ENCODE data around the gene OPHN1. TPM values are rescaled to one million over a fixed set of nuclear protein-coding genes. Genes with fewer than 3 reads are reported as not detected.

Gene OPHN1
- total and polyA plus RNA-seq, 12 donors = 2.1 to 7.1 (median 5.2) TPM

DNA sequence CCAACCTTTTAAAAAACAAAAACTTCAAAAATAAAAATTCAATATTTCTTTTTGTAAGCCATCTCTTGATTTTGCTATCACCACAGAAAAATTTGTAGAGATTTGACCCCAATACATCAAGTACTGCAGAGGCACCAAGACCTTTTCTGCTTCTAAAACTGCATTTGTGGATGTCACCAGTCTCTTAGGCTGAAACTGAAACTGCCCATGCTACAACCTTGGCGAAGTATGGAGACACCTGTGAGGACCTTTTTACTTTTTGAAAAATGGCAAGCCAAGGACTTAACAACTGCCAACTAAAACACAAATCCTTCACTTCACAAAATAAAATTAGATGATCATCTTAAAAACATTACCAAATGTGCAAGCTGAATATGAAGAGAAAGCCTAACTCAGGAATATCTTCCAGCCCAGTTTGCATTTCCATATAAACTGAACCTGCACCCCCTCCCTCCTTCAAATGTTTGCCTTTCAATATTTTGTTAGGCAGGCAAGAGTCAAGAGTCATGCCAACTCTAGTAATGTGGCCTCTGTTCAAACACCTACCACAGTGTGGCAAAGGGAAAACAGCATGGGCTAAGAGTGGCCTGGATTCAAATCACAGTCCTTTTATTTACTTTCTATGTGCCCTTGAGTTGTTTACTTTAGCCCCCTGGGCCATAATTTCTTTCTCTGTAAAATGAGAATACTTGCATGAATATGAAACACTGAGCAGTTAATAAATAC lies 389.4 kb downstream of the OPHN1 start:
- no peak for TF ChIP-seq CTCF (IDR thresholded peaks at IDR 0.05)
- Histone ChIP-seq H3K9me3 (no peaks in the 10 kb centered on the region), H3K4me3 (no peak overlapping the region), H3K4me1 (no peaks in the 10 kb centered on the region), H3K27ac (no peak overlapping the region), H3K36me3 (peaks cover 0 to 11% (median 0%) of the 10 kb centered on the region in 9 donors), H3K27me3 (peaks cover 0 to 3% (median 0%) of the 10 kb centered on the region in 7 donors)
- DNase-seq = no peak
- no peak for ATAC-seq
- intact Hi-C loops (cut with DNase I) = no loop called here
- WGBS, 2 donors = 95 to 97% methylated on average over 1 of the region's 1 CpG

DNA sequence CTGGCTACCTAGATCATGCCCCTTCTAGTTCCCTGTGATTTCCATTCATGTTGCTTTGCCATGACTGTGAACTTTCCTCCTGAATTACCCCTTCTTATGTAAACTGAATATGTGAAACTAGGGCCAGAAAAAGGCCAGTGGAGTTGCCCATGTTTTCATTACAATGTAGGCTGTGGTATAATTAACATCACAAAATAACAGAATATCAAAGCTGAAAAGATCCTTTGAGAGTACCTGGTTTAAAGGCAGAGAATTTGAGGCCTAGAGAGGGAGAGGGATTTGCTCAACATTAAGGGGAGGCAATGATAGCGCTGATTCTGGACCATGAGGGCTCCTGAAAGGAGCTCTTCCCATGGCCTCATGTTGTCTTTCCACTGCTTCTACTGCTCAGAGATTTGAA lies 392.2 kb downstream of the OPHN1 start:
- Histone ChIP-seq H3K9me3 (peaks cover 0 to 2% (median 0%) of the 10 kb centered on the region in 11 donors), H3K4me1 (no peaks in the 10 kb centered on the region), H3K27me3 (no peaks in the 10 kb centered on the region), H3K36me3 (peaks cover 0 to 2% (median 0%) of the 10 kb centered on the region in 9 donors), H3K4me3 (no peak overlapping the region), H3K27ac (no peak overlapping the region)
- intact Hi-C loops (cut with DNase I) = no loop called here
- no peak for TF ChIP-seq CTCF (IDR thresholded peaks at IDR 0.05)
- ATAC-seq (no peak), DNase-seq (no peak)
- WGBS, 2 donors = 88 to 100% methylated on average over 1 of the region's 1 CpG

DNA sequence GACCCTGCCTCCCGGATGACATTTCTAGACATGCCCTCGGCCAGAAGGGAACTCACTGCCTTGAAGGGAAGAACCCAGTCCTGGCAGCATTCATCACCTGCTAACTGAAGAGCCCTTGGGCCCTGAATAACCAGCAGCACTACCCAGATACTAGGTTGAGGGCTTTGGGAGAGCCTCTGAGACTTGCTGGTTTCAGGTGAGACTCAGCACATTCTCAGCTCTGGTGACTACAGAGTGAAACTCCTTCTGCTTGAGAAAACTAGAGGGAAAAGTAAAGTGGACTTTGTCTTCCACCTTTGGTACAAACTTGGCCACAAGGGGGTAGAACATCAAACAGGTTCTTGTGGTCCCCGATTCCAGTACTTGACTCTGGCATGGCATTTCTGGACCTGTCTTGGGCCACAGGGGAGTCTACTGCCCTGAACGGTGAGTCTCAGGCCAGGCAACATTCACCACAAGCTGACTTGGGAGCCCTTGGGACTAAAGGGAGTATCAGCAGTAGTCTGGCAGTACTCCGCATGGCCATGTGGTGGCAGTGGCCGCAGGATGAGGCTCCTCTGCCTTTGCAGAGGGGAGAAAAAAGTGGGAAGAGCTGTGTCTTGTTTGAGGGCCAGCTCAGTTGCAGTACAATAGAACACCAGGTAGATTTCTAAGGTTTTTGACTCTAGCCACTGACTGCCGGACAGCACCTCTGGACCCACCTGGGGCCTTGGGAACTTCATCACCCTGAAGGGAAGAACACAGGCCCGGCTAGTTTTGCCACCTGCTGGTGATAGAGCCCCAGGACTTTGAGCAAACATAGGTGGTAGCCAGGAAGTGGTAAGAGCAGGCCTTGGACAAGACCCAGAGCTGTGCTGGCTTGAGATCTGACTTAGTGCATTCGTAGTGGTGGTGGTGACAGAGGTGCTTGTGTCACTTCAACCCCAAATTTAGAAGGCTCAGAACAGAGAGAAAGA lies 414.8 kb downstream of the OPHN1 start:
- no peak for DNase-seq
- intact Hi-C loops (cut with DNase I) = no loop called here

More for the DNA sequence above, 414.8 kb downstream of the OPHN1 start:
- Histone ChIP-seq H3K27me3 (no peaks in the 10 kb centered on the region), H3K4me1 (no peaks in the 10 kb centered on the region), H3K27ac (no peak overlapping the region), H3K4me3 (no peak overlapping the region), H3K9me3 (peaks cover 0 to 8% (median 0%) of the 10 kb centered on the region in 11 donors), H3K36me3 (no peaks in the 10 kb centered on the region)
- no peak for ATAC-seq
- 65 to 67% methylated on average over 8 to 9 of the region's 9 CpGs for WGBS, 2 donors
- peak in 5 of 9 donors; percentile 10 to 41 (median 26) for TF ChIP-seq CTCF (IDR thresholded peaks at IDR 0.05)
